ENCODE results near the gene ADCY1.

Gene ADCY1

GRCh38 chr7:45677311-45677900 is 103.2 kb downstream of the ADCY1 start:
- Mint-ChIP-seq H3K4me3 (no peak overlapping the region), H3K27me3 (peaks cover 33% of the 10 kb centered on the region)

GRCh38 chr7:45679516-45679915 is 105.3 kb downstream of the ADCY1 start:
- Mint-ChIP-seq H3K4me3 (no peak overlapping the region), H3K4me1 (no peaks in the 10 kb centered on the region), H3K36me3 (no peaks in the 10 kb centered on the region), H3K9me3 (no peaks in the 10 kb centered on the region), H3K27me3 (peaks cover 33% of the 10 kb centered on the region), H3K27ac (no peak overlapping the region)
- ATAC-seq: no peak

More at GRCh38 chr7:45677311-45677900, 103.2 kb downstream of the ADCY1 start:
- Mint-ChIP-seq H3K9me3 (peaks cover 3% of the 10 kb centered on the region), H3K27ac (no peak overlapping the region), H3K36me3 (no peaks in the 10 kb centered on the region), H3K4me1 (no peaks in the 10 kb centered on the region)
- no peak for ATAC-seq

GRCh38 chr7:45680776-45681175 is 106.6 kb downstream of the ADCY1 start:
- no peak for ATAC-seq
- Mint-ChIP-seq H3K27me3 (peaks cover 41% of the 10 kb centered on the region), H3K4me1 (no peaks in the 10 kb centered on the region), H3K27ac (no peak overlapping the region), H3K36me3 (no peaks in the 10 kb centered on the region), H3K4me3 (no peak overlapping the region), H3K9me3 (no peaks in the 10 kb centered on the region)

GRCh38 chr7:45681596-45682357 is 107.6 kb downstream of the ADCY1 start:
- ATAC-seq: no peak
- Mint-ChIP-seq H3K4me3 (no peak overlapping the region), H3K4me1 (no peaks in the 10 kb centered on the region), H3K27ac (no peak overlapping the region), H3K9me3 (no peaks in the 10 kb centered on the region), H3K27me3 (peaks cover 36% of the 10 kb centered on the region), H3K36me3 (no peaks in the 10 kb centered on the region)

- Mint-ChIP-seq H3K27me3 (peaks cover 36% of the 10 kb centered on the region), H3K4me3 (no peak overlapping the region), H3K9me3 (no peaks in the 10 kb centered on the region), H3K4me1 (no peaks in the 10 kb centered on the region), H3K27ac (no peak overlapping the region), H3K36me3 (no peaks in the 10 kb centered on the region)
- ATAC-seq: no peak
Measured at GRCh38 chr7:45682358-45682735, 108.2 kb downstream of the ADCY1 start.

- no peak overlapping the region for H3K4me3 Mint-ChIP-seq
- no peak overlapping the region for H3K27ac Mint-ChIP-seq
- H3K9me3 Mint-ChIP-seq: no peaks in the 10 kb centered on the region
- peaks cover 36% of the 10 kb centered on the region for H3K27me3 Mint-ChIP-seq
- ATAC-seq: no peak
- no peaks in the 10 kb centered on the region for H3K36me3 Mint-ChIP-seq
- no peaks in the 10 kb centered on the region for H3K4me1 Mint-ChIP-seq
Measured at GRCh38 chr7:45682836-45683555, 108.8 kb downstream of the ADCY1 start.

- Mint-ChIP-seq H3K9me3 (no peaks in the 10 kb centered on the region), H3K36me3 (no peaks in the 10 kb centered on the region), H3K4me1 (no peaks in the 10 kb centered on the region), H3K4me3 (no peak overlapping the region), H3K27ac (no peak overlapping the region), H3K27me3 (peaks cover 36% of the 10 kb centered on the region)
- ATAC-seq: no peak
Measured at GRCh38 chr7:45683556-45684148, 109.5 kb downstream of the ADCY1 start.

GRCh38 chr7:45684910-45685618 is 110.9 kb downstream of the ADCY1 start:
- ATAC-seq: no peak
- no peak overlapping the region for H3K4me3 Mint-ChIP-seq
- no peaks in the 10 kb centered on the region for H3K36me3 Mint-ChIP-seq
- peaks cover 26% of the 10 kb centered on the region for H3K27me3 Mint-ChIP-seq
- H3K4me1 Mint-ChIP-seq: no peaks in the 10 kb centered on the region
- H3K27ac Mint-ChIP-seq: no peak overlapping the region
- H3K9me3 Mint-ChIP-seq: no peaks in the 10 kb centered on the region

GRCh38 chr7:45685619-45686240 is 111.6 kb downstream of the ADCY1 start:
- Mint-ChIP-seq H3K27me3 (peaks cover 20% of the 10 kb centered on the region), H3K9me3 (no peaks in the 10 kb centered on the region), H3K27ac (no peak overlapping the region), H3K4me3 (no peak overlapping the region), H3K36me3 (no peaks in the 10 kb centered on the region), H3K4me1 (no peaks in the 10 kb centered on the region)
- ATAC-seq: no peak

- Mint-ChIP-seq H3K9me3 (no peaks in the 10 kb centered on the region), H3K36me3 (no peaks in the 10 kb centered on the region), H3K27me3 (peaks cover 12% of the 10 kb centered on the region), H3K4me3 (no peak overlapping the region), H3K27ac (no peak overlapping the region), H3K4me1 (no peaks in the 10 kb centered on the region)
- ATAC-seq: no peak
Measured at GRCh38 chr7:45686441-45687184, 112.4 kb downstream of the ADCY1 start.

- Mint-ChIP-seq H3K4me3 (no peak overlapping the region), H3K36me3 (no peaks in the 10 kb centered on the region), H3K27ac (no peak overlapping the region), H3K4me1 (no peaks in the 10 kb centered on the region), H3K27me3 (peaks cover 12% of the 10 kb centered on the region), H3K9me3 (no peaks in the 10 kb centered on the region)
- ATAC-seq: no peak
Measured at GRCh38 chr7:45687185-45687560, 113.0 kb downstream of the ADCY1 start.

- Mint-ChIP-seq H3K27ac (no peak overlapping the region), H3K4me1 (no peaks in the 10 kb centered on the region), H3K4me3 (no peak overlapping the region), H3K27me3 (peaks cover 12% of the 10 kb centered on the region), H3K36me3 (no peaks in the 10 kb centered on the region), H3K9me3 (no peaks in the 10 kb centered on the region)
- ATAC-seq: no peak
Measured at GRCh38 chr7:45687721-45688120, 113.6 kb downstream of the ADCY1 start.

- H3K4me1 Mint-ChIP-seq: no peaks in the 10 kb centered on the region
- peaks cover 12% of the 10 kb centered on the region for H3K27me3 Mint-ChIP-seq
Measured at GRCh38 chr7:45688382-45688781, 114.2 kb downstream of the ADCY1 start.

More at GRCh38 chr7:45688382-45688781, 114.2 kb downstream of the ADCY1 start:
- Mint-ChIP-seq H3K36me3 (no peaks in the 10 kb centered on the region), H3K4me3 (no peak overlapping the region), H3K27ac (no peak overlapping the region), H3K9me3 (no peaks in the 10 kb centered on the region)
- no peak for ATAC-seq

Data from stimulated activated memory B cell treated with anti-CD40 and anti-IgM and Interleukin-4, amounts not matched to agents 10 μg/mL and 1 μg/mL and 100 μg/mL, for 72 hours (primary cell).